ENCODE results near the gene FOSL2.

FOSL2 gene

GRCh38 chr2:28424799-28425463 is 32.3 kb downstream of the FOSL2 start:
- Histone ChIP-seq H3K4me1 (ENCODE audit: control insufficient read depth, low read depth, low read length) (no peaks in the 10 kb centered on the region), H3K9ac (ENCODE audit: low read length) (no peak overlapping the region), H3K9me3 (ENCODE audit: control insufficient read depth, low read depth, low read length) (no peaks in the 10 kb centered on the region), H3K36me3 (ENCODE audit: control insufficient read depth, low read depth, low read length) (no peaks in the 10 kb centered on the region), H3K27ac (ENCODE audit: low read length) (no peak overlapping the region), H3K27me3 (ENCODE audit: control insufficient read depth, insufficient read depth, low read length) (no peaks in the 10 kb centered on the region), H3K4me3 (ENCODE audit: low read length) (no peak overlapping the region)

- no peaks in the 10 kb centered on the region for H3K4me1 ChIP-seq (ENCODE audit: control insufficient read depth, low read depth, low read length)
- H3K27me3 ChIP-seq (ENCODE audit: control insufficient read depth, insufficient read depth, low read length): no peaks in the 10 kb centered on the region
- no peak overlapping the region for H3K9ac ChIP-seq (ENCODE audit: low read length)
- no peak overlapping the region for H3K27ac ChIP-seq (ENCODE audit: low read length)
- H3K9me3 ChIP-seq (ENCODE audit: control insufficient read depth, low read depth, low read length): no peaks in the 10 kb centered on the region
- H3K36me3 ChIP-seq (ENCODE audit: control insufficient read depth, low read depth, low read length): no peaks in the 10 kb centered on the region
- no peak overlapping the region for H3K4me3 ChIP-seq (ENCODE audit: low read length)
Observed at GRCh38 chr2:28425464-28425835, 32.8 kb downstream of the FOSL2 start.

DNA sequence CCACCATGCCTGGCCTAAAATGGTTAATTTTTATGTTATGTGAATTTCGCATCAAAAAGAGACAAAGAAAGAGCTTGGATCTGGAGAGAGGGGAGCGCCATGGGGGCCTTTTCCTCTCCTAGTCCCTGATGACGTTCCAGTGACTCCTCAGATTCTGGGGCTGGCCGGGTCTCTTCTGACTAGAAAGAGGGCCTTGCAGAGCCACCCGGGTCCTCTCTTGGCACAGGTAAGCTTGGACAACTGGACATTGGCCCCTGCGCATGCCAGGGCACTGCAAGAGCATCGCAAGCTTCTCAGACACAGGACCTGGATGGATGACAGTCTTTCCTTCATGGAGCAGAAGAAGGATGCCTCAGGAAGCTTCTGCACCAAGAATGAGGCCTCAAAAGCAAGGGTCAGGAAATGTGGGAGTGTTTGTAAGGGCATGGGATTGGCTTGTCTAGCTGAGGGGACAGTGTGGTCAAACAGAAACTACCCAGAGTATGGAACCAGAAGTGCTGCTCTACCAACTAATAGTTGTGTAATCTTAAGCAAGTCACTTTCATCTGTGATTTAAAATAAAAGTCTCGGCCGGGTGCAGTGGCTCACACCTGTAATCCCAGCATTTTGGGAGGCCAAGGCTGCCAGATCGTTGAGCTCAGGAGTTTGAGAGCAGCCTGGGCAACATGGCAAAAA is 35.2 kb downstream of the FOSL2 start:
- H3K27ac ChIP-seq (ENCODE audit: low read length): no peak overlapping the region
- no peak overlapping the region for H3K4me3 ChIP-seq (ENCODE audit: low read length)
- H3K27me3 ChIP-seq (ENCODE audit: control insufficient read depth, insufficient read depth, low read length): no peaks in the 10 kb centered on the region
- H3K9me3 ChIP-seq (ENCODE audit: control insufficient read depth, low read depth, low read length): no peaks in the 10 kb centered on the region
- no peaks in the 10 kb centered on the region for H3K36me3 ChIP-seq (ENCODE audit: control insufficient read depth, low read depth, low read length)
- no peaks in the 10 kb centered on the region for H3K4me1 ChIP-seq (ENCODE audit: control insufficient read depth, low read depth, low read length)
- no peak overlapping the region for H3K9ac ChIP-seq (ENCODE audit: low read length)

GRCh38 chr2:28428486-28428885 is 35.8 kb downstream of the FOSL2 start:
- H3K27ac ChIP-seq (ENCODE audit: low read length): no peak overlapping the region
- no peaks in the 10 kb centered on the region for H3K36me3 ChIP-seq (ENCODE audit: control insufficient read depth, low read depth, low read length)
- no peak overlapping the region for H3K4me3 ChIP-seq (ENCODE audit: low read length)

GRCh38 chr2:28429636-28430376 is 37.1 kb downstream of the FOSL2 start:
- Histone ChIP-seq H3K36me3 (ENCODE audit: control insufficient read depth, low read depth, low read length) (no peaks in the 10 kb centered on the region), H3K4me1 (ENCODE audit: control insufficient read depth, low read depth, low read length) (no peaks in the 10 kb centered on the region), H3K27me3 (ENCODE audit: control insufficient read depth, insufficient read depth, low read length) (no peaks in the 10 kb centered on the region), H3K4me3 (ENCODE audit: low read length) (no peak overlapping the region), H3K9me3 (ENCODE audit: control insufficient read depth, low read depth, low read length) (no peaks in the 10 kb centered on the region), H3K9ac (ENCODE audit: low read length) (no peak overlapping the region), H3K27ac (ENCODE audit: low read length) (no peak overlapping the region)

More at GRCh38 chr2:28428486-28428885, 35.8 kb downstream of the FOSL2 start:
- no peaks in the 10 kb centered on the region for H3K4me1 ChIP-seq (ENCODE audit: control insufficient read depth, low read depth, low read length)
- H3K9ac ChIP-seq (ENCODE audit: low read length): no peak overlapping the region
- H3K27me3 ChIP-seq (ENCODE audit: control insufficient read depth, insufficient read depth, low read length): no peaks in the 10 kb centered on the region
- no peaks in the 10 kb centered on the region for H3K9me3 ChIP-seq (ENCODE audit: control insufficient read depth, low read depth, low read length)

- Histone ChIP-seq H3K4me3 (ENCODE audit: low read length) (no peak overlapping the region), H3K27me3 (ENCODE audit: control insufficient read depth, insufficient read depth, low read length) (no peaks in the 10 kb centered on the region), H3K9me3 (ENCODE audit: control insufficient read depth, low read depth, low read length) (no peaks in the 10 kb centered on the region), H3K4me1 (ENCODE audit: control insufficient read depth, low read depth, low read length) (no peaks in the 10 kb centered on the region), H3K27ac (ENCODE audit: low read length) (no peak overlapping the region), H3K9ac (ENCODE audit: low read length) (no peak overlapping the region), H3K36me3 (ENCODE audit: control insufficient read depth, low read depth, low read length) (no peaks in the 10 kb centered on the region)
Observed at GRCh38 chr2:28430377-28430765, 37.7 kb downstream of the FOSL2 start.

- Histone ChIP-seq H3K9me3 (ENCODE audit: control insufficient read depth, low read depth, low read length) (no peaks in the 10 kb centered on the region), H3K9ac (ENCODE audit: low read length) (no peak overlapping the region), H3K36me3 (ENCODE audit: control insufficient read depth, low read depth, low read length) (no peaks in the 10 kb centered on the region), H3K4me1 (ENCODE audit: control insufficient read depth, low read depth, low read length) (no peaks in the 10 kb centered on the region), H3K27ac (ENCODE audit: low read length) (no peak overlapping the region), H3K27me3 (ENCODE audit: control insufficient read depth, insufficient read depth, low read length) (no peaks in the 10 kb centered on the region), H3K4me3 (ENCODE audit: low read length) (no peak overlapping the region)
Observed at GRCh38 chr2:28430788-28431418, 38.2 kb downstream of the FOSL2 start.

GRCh38 chr2:28431741-28432140 is 39.1 kb downstream of the FOSL2 start:
- H3K4me1 ChIP-seq (ENCODE audit: control insufficient read depth, low read depth, low read length): no peaks in the 10 kb centered on the region
- H3K9ac ChIP-seq (ENCODE audit: low read length): no peak overlapping the region
- H3K9me3 ChIP-seq (ENCODE audit: control insufficient read depth, low read depth, low read length): no peaks in the 10 kb centered on the region
- no peak overlapping the region for H3K4me3 ChIP-seq (ENCODE audit: low read length)
- no peaks in the 10 kb centered on the region for H3K36me3 ChIP-seq (ENCODE audit: control insufficient read depth, low read depth, low read length)
- H3K27me3 ChIP-seq (ENCODE audit: control insufficient read depth, insufficient read depth, low read length): no peaks in the 10 kb centered on the region
- no peak overlapping the region for H3K27ac ChIP-seq (ENCODE audit: low read length)

DNA sequence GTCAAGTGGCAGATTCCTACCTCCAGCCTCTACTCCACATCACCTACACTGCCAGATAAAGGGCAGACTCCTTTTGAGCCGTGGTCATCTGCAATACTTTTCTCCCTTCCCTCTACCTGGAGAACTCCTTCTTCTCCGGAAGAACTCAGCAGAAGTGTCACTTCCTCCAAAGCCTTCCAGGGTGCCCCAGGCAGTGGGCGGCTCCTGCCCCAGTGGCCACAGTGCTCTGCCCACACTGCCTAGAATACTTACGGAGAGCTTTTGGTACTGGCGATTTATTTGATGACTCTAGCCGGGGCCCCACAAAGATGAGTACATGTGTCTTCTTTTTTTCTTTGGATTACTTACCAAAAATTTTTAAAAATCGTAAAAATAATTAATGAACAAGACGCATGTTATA is 39.7 kb downstream of the FOSL2 start:
- Histone ChIP-seq H3K27ac (ENCODE audit: low read length) (no peak overlapping the region), H3K9me3 (ENCODE audit: control insufficient read depth, low read depth, low read length) (no peaks in the 10 kb centered on the region), H3K27me3 (ENCODE audit: control insufficient read depth, insufficient read depth, low read length) (no peaks in the 10 kb centered on the region), H3K4me1 (ENCODE audit: control insufficient read depth, low read depth, low read length) (no peaks in the 10 kb centered on the region), H3K4me3 (ENCODE audit: low read length) (no peak overlapping the region), H3K9ac (ENCODE audit: low read length) (no peak overlapping the region), H3K36me3 (ENCODE audit: control insufficient read depth, low read depth, low read length) (no peaks in the 10 kb centered on the region)

GRCh38 chr2:28433215-28433614 is 40.6 kb downstream of the FOSL2 start:
- H3K9me3 ChIP-seq (ENCODE audit: control insufficient read depth, low read depth, low read length): no peaks in the 10 kb centered on the region
- no peak overlapping the region for H3K27ac ChIP-seq (ENCODE audit: low read length)
- no peaks in the 10 kb centered on the region for H3K36me3 ChIP-seq (ENCODE audit: control insufficient read depth, low read depth, low read length)
- H3K27me3 ChIP-seq (ENCODE audit: control insufficient read depth, insufficient read depth, low read length): no peaks in the 10 kb centered on the region
- no peak overlapping the region for H3K4me3 ChIP-seq (ENCODE audit: low read length)
- no peaks in the 10 kb centered on the region for H3K4me1 ChIP-seq (ENCODE audit: control insufficient read depth, low read depth, low read length)
- no peak overlapping the region for H3K9ac ChIP-seq (ENCODE audit: low read length)

GRCh38 chr2:28433935-28434599 is 41.4 kb downstream of the FOSL2 start:
- H3K9ac ChIP-seq (ENCODE audit: low read length): no peak overlapping the region
- no peaks in the 10 kb centered on the region for H3K9me3 ChIP-seq (ENCODE audit: control insufficient read depth, low read depth, low read length)
- H3K36me3 ChIP-seq (ENCODE audit: control insufficient read depth, low read depth, low read length): no peaks in the 10 kb centered on the region
- H3K27ac ChIP-seq (ENCODE audit: low read length): no peak overlapping the region
- H3K4me1 ChIP-seq (ENCODE audit: control insufficient read depth, low read depth, low read length): no peaks in the 10 kb centered on the region
- no peak overlapping the region for H3K4me3 ChIP-seq (ENCODE audit: low read length)
- no peaks in the 10 kb centered on the region for H3K27me3 ChIP-seq (ENCODE audit: control insufficient read depth, insufficient read depth, low read length)
